NOMO-1 treated with DMSO at 0.1 percent for 48 hours (cell line): ENCODE data around the gene NLRP1.

Experiments used
- DNase-seq: peaks from one replicate; lab custom pipeline; 2025; ENCODE audit not compliant: unreplicated experiment; lab: John Stamatoyannopoulos, UW

The NLRP1 gene

DNA sequence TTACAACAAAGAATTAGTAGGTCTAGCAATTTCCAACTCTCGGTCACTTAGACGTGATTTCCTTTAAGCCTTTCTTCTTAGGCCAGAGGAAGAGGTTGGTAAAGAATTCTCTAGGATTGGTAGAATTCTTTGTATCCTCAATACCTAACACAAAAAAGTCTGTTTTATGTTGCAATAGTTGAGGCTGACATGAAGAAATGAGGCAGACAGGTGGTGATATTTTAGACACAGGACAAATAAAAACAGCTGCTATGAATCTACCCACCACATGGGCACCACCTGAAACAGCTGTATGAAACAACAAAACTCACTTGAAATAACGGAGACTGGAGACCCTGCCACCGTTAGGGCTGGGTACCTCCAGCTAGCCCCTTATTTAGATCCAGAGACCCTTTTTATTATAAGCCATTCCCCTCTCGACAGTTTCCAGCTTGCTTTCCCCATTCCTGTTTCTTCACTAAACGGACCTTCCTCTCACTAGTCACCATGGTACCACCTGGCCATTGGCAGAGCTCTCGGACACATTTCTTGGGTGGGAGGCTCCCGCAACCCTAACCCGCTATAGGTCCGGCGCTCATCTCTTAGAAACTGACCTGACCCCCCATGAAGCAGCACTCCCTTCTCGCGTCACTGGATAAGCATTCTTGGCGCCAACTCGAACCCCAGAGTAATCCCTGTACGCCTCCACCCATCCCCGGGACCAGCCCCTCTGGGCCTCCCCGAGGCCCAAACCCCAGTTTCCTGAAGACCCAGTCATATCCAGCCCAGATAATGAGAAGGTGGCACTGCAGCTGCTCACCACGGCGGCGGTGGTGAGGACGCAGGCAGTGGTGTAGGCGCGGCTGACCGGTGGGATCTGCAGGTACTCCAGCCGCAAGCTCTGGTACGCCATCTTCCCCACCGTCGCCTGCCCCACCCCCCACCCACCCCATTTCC lies 98.8 kb downstream of the NLRP1 start, which contains the start of gene DERL2:
Gene DERL2, minus strand, starts transcription at position 909 of the 936 bp plus-strand sequence. Its CDS starts 17 bp downstream, at position 892.
- DNase-seq = no peak

DNA sequence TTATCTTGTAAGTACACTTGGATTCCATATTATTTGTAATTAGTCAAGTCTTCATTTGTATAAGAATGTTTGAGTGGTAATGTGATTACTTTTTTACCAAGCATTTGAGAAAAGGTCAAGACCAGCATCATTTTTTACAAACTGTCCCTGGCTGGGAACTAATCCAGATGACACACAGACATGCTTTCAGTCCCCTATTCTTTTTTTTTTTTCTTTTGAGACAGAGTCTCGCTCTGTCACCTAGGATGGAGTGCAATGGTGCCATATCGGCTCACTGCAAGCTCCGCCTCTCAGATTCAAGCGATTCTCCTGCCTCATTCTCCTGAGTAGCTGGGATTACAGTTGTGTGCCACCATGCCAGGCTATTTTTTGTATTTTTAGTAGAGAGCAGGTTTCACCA lies 102.9 kb downstream of the NLRP1 start:
- no peak for DNase-seq

DNA sequence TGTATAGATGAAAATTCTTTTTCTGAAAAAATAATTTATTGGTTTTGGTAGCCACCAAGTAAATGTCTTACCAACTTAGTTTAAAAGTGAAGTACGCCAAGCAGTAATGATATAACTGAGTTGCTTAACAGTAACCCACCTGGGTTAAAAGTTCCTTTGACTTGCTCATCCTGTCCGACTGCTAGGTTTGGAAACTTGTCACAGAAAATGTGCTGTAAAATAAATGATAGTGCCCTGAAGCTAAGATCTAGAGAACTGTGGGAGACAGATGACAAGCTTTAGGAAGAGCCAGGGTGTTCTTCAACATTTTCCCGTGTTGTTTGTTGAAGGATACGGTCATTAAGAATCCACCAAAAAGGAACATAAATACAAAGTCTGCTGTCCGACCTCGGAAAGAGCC lies 103.3 kb downstream of the NLRP1 start:
- no peak for DNase-seq

DNA sequence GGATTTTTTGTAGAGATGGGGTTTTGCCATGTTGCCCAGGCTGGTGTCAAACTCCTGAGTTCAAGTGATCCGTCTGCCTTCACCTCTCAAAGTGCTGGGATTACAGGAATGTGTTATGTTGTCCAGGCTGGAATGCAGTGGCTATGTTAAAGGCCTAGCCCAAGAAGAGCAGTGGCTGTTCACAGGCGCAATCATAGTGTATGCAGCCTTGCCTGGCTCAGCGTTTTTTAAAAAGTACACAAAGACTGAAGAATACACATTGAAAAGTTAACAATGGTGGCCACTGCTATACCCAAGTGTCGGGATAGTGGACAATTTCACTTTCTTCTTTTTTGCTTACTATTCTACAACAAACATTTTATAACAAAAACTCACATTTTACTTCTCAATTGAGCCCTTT lies 105.3 kb downstream of the NLRP1 start:
- no peak for DNase-seq

DNA sequence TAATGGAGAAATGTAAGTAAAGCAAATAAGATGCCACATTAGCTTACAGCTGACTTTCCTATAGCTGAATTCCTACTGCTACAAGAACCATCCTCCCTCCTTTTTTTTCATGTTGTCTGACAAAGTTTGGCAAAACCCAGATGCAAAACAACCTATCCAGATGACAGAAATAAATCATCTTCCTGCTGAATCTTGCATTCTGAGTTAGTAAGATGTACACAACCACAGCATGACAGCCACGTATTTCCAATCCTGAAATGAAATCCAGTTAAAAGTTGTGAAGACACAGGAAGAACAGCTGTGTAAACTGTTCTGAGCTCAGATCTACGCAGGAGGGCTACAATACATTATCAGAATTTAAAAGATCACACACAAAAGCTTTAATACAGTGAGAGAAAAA lies 110.4 kb downstream of the NLRP1 start:
- no peak for DNase-seq

DNA sequence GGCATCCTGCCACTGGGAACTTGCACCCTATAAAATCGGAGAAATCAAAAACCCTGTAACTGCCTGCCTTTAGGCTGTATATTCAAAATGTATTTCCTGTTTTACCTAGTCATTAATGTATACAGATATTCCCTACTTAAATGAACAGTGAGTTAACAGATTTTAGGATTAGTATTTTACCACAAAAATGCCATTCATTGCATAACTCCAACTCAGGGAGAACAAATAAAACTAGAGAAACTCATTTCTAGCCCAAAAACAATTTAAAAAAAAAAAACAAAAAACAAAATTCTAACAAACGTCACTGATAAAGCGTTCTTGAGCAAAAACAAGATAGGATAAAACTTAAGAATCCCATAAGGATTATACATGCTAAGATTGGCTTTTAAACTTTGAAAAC lies 111.8 kb downstream of the NLRP1 start:
- no peak for DNase-seq

DNA sequence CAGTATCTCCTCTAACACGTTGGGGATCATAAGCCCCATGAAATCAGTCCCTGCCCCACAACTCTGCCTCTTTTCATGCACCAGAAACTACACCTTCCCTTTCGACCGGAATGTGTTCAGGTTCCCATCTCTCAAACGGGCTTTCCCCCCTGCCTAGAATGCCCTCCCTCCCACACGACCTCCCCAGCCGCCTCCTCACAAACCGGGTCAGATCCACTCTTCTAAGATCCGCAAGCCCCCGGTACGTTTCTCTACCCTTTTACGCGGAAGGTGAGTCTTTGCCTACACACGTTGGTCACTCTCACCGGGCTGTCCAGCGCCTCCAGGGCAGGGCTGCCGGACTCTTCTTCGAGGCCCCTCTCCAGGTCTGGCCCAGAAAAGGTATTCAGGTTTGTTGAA lies 116.2 kb downstream of the NLRP1 start:
- no peak for DNase-seq

DNA sequence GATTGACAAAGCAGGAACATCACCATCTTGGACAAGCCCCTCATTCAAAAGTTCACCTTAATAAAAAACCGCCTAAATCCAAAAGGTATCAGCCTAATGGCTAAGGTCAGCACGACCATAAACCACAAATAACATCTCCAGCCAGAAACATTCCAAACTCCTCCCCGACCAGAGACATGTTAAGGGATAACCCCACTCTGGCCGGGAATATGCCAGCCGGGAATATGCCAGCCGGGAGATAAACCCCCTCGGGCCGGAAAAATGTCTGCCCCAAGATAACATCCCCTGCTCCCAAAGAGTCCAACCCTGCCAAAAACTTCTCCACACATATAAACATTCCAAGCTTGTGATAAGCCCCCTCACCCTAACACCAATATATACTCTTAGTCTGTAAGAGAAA lies 116.9 kb downstream of the NLRP1 start:
- DNase-seq = no peak

DNA sequence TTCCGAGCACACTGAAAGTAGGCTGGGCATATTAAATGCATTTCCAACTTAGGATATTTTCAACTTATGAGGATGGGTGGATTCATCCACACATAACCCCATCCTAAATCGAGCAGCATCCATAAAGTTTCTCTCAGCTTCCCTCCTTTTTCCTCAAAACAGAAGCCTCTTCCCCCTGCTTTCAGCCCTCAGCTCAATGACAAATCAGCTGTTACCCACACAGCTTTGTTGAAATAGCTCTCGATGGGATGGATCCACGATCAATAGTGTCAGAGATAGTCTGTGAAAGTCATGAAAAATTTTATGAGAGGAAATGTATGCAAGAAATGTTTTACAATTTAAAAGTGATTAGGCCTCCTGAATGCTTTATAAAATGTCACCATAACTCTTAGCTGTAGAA lies 118.0 kb downstream of the NLRP1 start:
- no peak for DNase-seq

DNA sequence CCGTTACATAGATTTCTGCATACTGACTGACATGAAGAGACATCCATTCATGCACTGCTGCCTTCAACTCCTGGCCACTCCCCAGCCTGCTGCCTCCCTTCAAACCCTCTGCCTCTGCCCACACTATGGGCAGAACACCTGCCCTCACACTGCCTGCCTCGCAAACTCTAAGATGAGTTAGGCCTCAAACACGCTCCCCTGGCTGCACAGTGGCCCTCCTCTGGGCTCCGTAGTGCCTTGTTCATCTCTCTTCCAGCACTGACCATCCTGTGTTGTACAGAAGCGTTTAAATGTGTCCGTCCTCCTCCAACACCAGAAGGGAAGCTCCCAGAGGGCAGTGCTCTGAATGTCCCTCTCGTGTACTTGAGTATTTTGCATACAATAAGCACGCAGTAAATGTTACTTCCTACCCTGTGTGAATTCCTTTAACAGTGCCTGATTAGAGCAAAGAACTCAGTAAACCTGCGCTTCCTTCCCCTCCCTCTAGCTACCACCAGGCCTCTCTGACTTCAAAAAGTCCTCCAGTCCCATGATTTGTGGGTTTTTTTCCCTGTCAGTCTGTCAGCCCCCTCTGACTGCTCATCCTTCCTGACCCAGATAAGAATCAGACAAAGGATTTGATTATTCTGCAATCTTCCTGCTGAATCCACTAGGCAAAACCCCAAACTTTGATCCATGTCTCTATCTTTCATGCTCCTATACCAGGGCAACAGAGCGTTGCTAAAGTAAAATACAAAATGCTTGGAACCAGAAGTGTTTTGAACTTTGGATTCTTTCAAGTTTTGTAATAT lies 119.4 kb downstream of the NLRP1 start:
- DNase-seq = no peak
